SKM-1 (cell line): ENCODE measurements around the gene ICOSLG.
"Not testable (repeated sequence)": the region's sequence is repeated elsewhere in the genome, so short reads cannot be mapped to it uniquely, and the experiment has no call there.

Experiments
- DNase-seq: peaks from one replicate; lab custom pipeline; 2025; ENCODE audit not compliant: unreplicated experiment; lab: John Stamatoyannopoulos, UW

Gene ICOSLG, protein sequence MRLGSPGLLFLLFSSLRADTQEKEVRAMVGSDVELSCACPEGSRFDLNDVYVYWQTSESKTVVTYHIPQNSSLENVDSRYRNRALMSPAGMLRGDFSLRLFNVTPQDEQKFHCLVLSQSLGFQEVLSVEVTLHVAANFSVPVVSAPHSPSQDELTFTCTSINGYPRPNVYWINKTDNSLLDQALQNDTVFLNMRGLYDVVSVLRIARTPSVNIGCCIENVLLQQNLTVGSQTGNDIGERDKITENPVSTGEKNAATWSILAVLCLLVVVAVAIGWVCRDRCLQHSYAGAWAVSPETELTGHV

GRCh38 chr21:44240842-44241241 lies at the start of gene ICOSLG:
ICOSLG (minus strand) TSS chr21:44240943; CDS start chr21:44240817, 126 bp downstream.
- DNase-seq, result not testable (repeated sequence)

DNA sequence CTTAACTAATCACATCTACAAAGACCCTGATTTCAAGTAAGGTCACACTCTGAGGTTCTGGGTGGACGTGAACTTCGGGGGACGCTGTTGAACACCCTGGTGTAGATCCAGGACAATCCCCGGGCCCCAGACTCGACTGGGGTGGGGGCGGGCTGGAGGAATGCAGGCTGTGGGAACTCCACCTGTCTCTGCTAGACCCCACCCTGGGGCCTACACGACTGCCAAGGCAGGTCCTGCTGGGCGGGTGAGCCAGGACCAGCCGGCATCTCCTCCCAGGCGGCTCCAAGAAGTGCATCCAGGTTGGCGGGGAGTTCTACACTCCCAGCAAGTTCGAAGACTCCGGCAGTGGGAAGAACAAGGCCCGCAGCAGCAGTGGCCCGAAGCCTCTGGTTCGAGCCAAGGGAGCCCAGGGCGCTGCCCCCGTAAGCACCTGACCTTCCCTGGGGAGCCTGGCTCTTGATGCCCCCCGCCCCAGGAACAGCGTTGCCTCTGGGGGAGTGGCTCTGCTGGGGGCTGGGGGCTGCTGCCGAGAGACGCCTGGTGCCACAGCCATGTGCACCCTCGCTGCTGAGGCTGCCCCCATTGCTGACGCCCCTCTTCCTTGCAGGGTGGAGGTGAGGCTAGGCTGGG lies 48.8 kb upstream of the ICOSLG start:
- no peak for DNase-seq

- DNase-seq, result no peak
Observed at GRCh38 chr21:44288251-44289110, 47.7 kb upstream of the ICOSLG start.

GRCh38 chr21:44286716-44287632 lies 46.2 kb upstream of the ICOSLG start:
- DNase-seq, result no peak

DNA sequence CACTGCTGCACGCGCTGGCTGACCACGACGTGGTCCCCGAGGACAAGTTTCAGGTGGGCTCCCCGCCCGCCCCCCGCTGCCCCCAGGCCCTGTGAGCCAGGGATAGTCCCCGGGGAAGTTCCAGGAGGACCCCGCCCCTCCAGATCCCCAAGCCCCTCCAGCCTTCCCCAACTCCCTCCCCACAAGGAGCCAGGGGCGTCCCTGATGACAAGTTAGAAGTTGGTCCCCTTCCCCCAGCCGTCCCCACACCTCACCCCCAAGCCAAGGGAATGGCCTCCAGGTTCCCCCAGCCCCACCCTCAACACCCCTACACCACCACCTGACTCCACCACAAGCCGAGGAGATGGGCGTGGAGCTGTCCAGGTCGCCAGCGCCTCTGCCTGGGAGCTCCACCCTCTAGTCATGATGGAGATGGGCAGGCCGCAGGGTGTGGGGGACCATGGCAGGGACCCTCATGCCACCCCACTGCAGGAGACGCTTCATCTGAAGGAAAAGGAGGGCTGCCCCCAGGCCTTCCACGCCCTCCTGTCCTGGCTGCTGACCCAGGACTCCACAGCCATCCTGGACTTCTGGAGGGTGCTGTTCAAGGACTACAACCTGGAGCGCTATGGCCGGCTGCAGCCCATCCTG lies 45.5 kb upstream of the ICOSLG start:
- DNase-seq, result no peak

GRCh38 chr21:44285138-44285992 lies 44.6 kb upstream of the ICOSLG start, which contains the start of gene AIRE:
AIRE (plus strand) TSS chr21:44285876; CDS start chr21:44286007, 131 bp downstream.
- no peak for DNase-seq

GRCh38 chr21:44283948-44284347 lies 43.2 kb upstream of the ICOSLG start:
- DNase-seq, result no peak

- not testable (repeated sequence) for DNase-seq
Observed at GRCh38 chr21:44283211-44283785, 42.6 kb upstream of the ICOSLG start.

DNA sequence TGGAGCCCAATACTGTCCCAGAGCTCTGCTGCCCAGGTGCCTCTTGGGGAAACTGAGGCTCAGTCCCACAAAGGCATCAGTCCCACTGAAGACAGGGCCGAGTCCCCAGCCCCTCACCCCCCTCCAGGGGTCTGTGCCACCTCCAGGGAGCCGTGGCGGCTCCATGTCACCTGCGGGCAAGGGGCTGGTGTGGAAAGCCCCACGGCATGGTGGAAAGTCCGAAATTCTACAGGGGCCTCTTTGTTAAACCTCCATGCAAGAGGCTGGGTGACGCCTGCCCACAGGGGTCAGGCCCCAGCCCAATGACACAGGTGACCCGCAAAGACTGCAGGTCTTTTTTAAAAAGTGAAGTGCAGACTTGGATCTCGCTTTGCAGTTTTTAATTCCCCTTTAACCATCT lies 41.6 kb upstream of the ICOSLG start:
- DNase-seq, result no peak

DNA sequence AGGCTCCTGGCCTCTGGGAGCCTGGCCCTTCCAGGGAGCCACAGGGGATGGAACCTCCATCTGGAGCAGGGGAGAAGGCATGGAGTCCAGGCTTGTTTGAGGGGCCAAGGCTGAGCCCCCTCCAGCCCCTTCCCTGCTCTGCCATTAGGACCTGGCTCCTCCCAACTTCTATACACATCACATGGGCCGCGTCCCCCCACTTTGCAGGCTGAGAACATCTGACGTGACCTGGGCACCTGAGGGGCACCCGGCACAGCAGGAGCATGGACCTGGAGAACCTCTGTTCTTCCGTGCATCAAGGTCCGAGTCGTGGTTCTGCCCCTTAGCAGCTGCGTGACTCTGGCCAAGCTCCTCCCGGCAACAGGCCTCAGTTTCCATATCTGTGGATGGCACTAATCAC lies 41.1 kb upstream of the ICOSLG start:
- no peak for DNase-seq

DNA sequence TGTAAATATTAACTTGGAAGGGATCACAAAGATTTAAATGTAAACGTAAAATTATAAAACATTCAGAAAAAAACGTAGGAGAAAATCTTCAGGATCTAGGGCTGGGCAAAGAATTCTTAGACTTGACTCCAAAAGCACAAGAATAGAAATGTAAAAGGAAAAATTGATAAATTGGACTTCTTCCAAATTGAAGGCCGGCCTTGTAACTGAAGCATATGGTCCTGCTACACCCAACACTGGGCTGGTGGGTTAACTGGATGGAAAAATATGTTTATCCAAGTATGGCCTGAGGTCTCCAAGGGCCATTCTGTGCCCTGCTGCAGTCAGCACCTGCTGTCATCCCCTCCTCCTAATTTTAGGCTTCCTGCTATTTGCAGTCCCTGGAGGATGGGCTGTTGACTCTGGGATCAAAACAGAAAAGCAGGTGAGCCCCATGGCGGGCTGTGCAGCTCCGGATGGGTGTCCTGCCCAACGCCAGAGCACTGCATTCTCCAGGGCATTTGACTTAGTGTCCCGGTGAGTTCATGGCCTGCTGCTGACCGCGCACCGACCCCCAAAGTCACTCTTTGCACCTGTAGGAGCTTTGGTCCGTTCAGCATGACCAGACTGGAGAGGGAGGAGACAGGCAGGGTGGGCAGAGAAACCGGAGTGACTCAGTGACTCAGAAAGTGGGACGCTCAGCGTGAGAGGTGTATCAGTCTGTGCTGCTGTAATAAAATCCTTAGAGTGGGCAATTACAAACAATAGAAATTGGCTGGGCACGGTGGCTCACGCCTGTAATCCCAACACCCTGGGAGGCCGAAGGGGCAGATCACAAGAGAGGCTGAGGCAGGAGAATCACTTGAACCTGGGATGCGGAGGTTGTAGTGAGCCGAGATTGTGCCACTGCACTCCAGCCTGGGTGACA lies 38.9 kb upstream of the ICOSLG start:
- DNase-seq, result no peak

DNA sequence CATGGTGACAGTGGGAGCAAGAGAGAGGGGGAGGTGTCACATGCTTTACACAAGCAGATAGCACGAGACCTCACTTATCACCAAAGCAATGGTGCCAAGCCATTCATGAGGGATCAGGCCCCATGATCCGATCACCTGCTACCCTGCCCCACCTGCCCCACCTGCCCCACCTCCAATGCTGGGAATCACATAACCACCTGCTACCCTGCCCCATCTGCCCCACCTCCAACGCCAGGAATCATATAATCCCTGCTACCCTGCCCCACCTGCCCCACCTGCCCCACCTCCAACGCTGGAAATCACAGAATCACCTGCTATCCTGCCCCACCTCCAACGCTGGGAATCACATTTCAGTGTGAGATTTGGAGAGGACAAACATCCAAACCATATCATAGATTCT lies 34.3 kb upstream of the ICOSLG start:
- no peak for DNase-seq

- DNase-seq, result no peak
Observed at GRCh38 chr21:44273046-44273445, 32.3 kb upstream of the ICOSLG start.

DNA sequence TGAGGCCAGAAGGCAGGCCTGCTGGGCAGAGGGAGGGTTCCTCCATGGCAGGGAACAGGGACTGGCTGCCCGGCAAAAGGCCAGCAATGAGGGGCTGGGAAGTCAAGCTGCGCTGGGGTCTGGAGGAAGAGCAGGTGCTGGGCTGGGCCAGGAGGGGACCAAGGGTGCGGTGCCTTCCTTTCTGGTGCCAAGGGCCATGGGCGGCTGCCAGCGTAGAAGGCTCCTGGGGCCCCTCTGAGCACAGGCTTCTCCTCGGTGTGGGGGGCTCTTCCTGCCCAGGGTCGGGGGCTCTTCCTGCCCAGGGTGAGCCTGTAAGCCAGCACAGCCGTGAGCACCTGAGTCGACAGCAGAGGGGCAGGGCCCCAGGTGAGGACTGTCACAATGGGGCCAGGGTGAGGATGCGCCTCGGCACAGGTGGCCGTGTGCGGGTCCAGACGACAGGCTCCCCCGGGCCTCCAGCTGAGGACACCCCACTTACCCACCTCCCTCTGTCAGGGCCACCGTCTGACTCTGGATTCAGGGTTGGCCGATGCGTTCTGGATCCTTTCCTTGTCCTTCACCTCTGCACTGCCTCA lies 31.6 kb upstream of the ICOSLG start:
- no peak for DNase-seq

- DNase-seq, result no peak
Observed at GRCh38 chr21:44271558-44272283, 31.0 kb upstream of the ICOSLG start.

DNA sequence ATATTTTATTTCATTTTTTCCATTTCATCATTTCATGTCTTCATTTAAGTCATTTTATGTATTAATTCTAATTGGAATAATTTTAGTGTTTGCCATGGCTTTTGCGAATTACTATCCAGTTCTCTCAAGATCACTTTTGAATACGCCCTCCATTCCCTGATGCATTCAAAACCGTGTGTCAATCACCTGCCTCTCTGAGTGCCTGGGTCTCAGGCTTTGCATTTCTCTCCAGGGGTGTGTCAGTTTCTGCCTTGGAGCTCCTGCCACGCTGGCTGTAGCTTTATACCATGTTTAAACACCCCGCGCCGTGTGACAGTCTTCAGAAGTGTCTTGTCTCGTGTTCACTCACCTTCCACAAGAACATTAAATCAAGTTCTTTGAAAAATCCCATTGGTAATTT lies 28.3 kb upstream of the ICOSLG start:
- DNase-seq, result no peak

DNA sequence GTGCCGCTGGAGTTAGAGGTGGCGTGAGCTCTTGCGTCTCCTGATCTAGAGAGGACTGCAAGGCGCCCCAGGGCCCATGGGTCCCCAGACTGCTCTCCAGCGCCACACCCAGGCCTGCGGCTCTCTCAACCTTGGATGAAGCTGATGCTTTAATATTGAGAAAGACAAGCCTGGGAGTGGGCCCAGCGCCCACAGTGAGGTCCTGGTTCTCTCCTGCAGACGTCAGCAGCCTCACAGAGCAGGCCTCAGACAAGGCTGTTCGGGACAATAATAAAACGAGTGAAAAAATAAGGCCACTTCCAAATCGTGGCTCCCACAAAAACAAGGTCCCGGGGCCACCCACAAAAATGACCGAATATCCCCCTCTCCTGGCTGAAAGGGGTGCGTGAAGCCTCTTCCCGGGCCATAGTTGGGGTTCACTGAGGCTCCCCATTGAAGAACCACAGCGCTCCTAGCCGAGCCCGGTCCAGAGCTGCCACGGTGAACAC lies 27.0 kb upstream of the ICOSLG start:
- no peak for DNase-seq
